GM12878 (cell line): ENCODE data around the gene ITGB2. TPM values are rescaled to one million over a fixed set of nuclear protein-coding genes. Genes with fewer than 3 reads are reported as not detected.

Experiments
- ATAC-seq: fragments of 200-7000 bp; cut with Tn5 transposase; 3 replicates; pipeline ENCODE4 v1.9.1; 2020; ENCODE audit warnings: mild to moderate bottlenecking, moderate library complexity
- BruUV-seq: library from RNA; stranded (reverse); fragments of 400-500 nt; replicated peaks from 2 replicates; lab custom pipeline; 2021; lab: Mats Ljungman, UMichigan
- CTCF ChIA-PET: fragments of 300-600 bp; sonication (Branson Sonifier 250); formaldehyde crosslinking; extraction: SDS; loops from one replicate; lab custom pipeline; 2021; ENCODE audit warnings: inconsistent platforms; lab: Yijun Ruan, JAX
- POLR2A ChIA-PET: fragments of 350-600 bp; formaldehyde crosslinking; extraction: SDS; loops from one replicate; lab custom pipeline; 2021; ENCODE audit warnings: inconsistent platforms; lab: Charles Lee
- RAD21 ChIA-PET: fragments of 300-600 bp; sonication (Branson Sonifier 250); formaldehyde crosslinking; loops from one replicate; lab custom pipeline; 2023; ENCODE audit warnings: antibody characterized with exemption; ENCODE audit not compliant: unreplicated experiment; lab: Charles Lee
- SMC1A ChIA-PET: fragments of 300-600 bp; sonication (Branson Sonifier 250); formaldehyde crosslinking; loops from one replicate; lab custom pipeline; 2023; ENCODE audit not compliant: unreplicated experiment, uncharacterized antibody; lab: Charles Lee
- DNase-seq: peaks from one replicate; pipeline ENCODE4 v3.0.0-alpha.2; 2011; ENCODE audit warnings: low read depth, low spot score
- FAIRE-seq: peaks from 3 replicates; lab custom pipeline; 2011; peaks lifted over from hg19 to GRCh38; lab: Jason Lieb, UNC
- H2AFZ ChIP-seq: 2 replicates; pipeline ENCODE4 v1.6.0; 2011; ENCODE audit warnings: low read depth, low read length, control low read depth; ENCODE audit not compliant: control insufficient read depth
- H3K27ac ChIP-seq: 2 replicates; pipeline ENCODE4 v1.5.1; 2011; ENCODE audit warnings: control low read depth; ENCODE audit not compliant: control insufficient read depth, insufficient read depth
- H3K27me3 ChIP-seq, 2 experiments: replicated peaks in 1 of 2; 2 replicates each; pipeline versions ENCODE4 v1.6.0 to v1.6.1; 2011; ENCODE audit warnings: low read length in 1 of 2; ENCODE audit not compliant: control insufficient read depth in 2 of 2, insufficient read depth in 2 of 2
- H3K36me3 ChIP-seq, 2 experiments: 2 replicates each; pipeline ENCODE4 v1.5.1; 2011; ENCODE audit warnings: low read length in 1 of 2; ENCODE audit not compliant: control insufficient read depth in 2 of 2, insufficient read depth in 2 of 2
- H3K4me1 ChIP-seq: 2 replicates; pipeline ENCODE4 v1.6.1; 2011; ENCODE audit warnings: mild to moderate bottlenecking, low read length, moderate library complexity, mixed read lengths; ENCODE audit not compliant: control insufficient read depth, insufficient read depth
- H3K4me2 ChIP-seq: 2 replicates; pipeline ENCODE4 v1.6.0; 2011; ENCODE audit warnings: control low read depth; ENCODE audit not compliant: control insufficient read depth, insufficient read depth
- H3K4me3 ChIP-seq: fragments of 200-600 bp; sonication (generic); 2 replicates; pipeline ENCODE4 v1.5.1; 2016
- H3K79me2 ChIP-seq: 2 replicates; pipeline ENCODE4 v1.6.0; 2011; ENCODE audit warnings: low read length; ENCODE audit not compliant: control insufficient read depth, insufficient read depth
- H3K9ac ChIP-seq: 2 replicates; pipeline ENCODE4 v1.8.0; 2011; ENCODE audit warnings: low read length, control low read depth, mixed read lengths; ENCODE audit not compliant: control insufficient read depth, insufficient read depth
- H3K9me3 ChIP-seq: replicated peaks from 3 replicates; pipeline ENCODE4 v1.5.1; 2011; ENCODE audit warnings: mild to moderate bottlenecking, low read length; ENCODE audit not compliant: control insufficient read depth, insufficient read depth
- H4K20me1 ChIP-seq: 2 replicates; pipeline ENCODE4 v1.6.0; 2011; ENCODE audit not compliant: control insufficient read depth, insufficient read depth
- BRCA1 ChIP-seq: IDR thresholded peaks from 2 replicates; pipeline ENCODE4 v1.6.1; 2011; ENCODE audit warnings: low read depth, low read length, improper control_type of control experiment
- CHD4 ChIP-seq: fragments of 200-600 bp; sonication (generic); IDR thresholded peaks from 2 replicates; pipeline ENCODE4 v1.6.1; 2016; ENCODE audit warnings: mild to moderate bottlenecking
- GATAD2B ChIP-seq: fragments of 450-650 bp; conservative IDR thresholded peaks from 2 replicates; pipeline ENCODE4 v1.6.1; 2017; ENCODE audit warnings: low read depth, mild to moderate bottlenecking, moderate library complexity
- JUND ChIP-seq: IDR thresholded peaks from 2 replicates; pipeline ENCODE4 v1.6.1; 2012; ENCODE audit warnings: low read depth, mild to moderate bottlenecking, low read length, improper control_type of control experiment, moderate library complexity
- KLF5 ChIP-seq: fragments of 450-650 bp; IDR thresholded peaks from 2 replicates; pipeline ENCODE4 v1.6.1; 2014; ENCODE audit warnings: mild to moderate bottlenecking; ENCODE audit not compliant: partially characterized antibody
- NBN ChIP-seq: fragments of 450-650 bp; IDR thresholded peaks from 2 replicates; pipeline ENCODE4 v1.6.1; 2016
- NFYA ChIP-seq: IDR thresholded peaks from 2 replicates; pipeline ENCODE4 v1.6.1; 2011; ENCODE audit warnings: low read depth, mild to moderate bottlenecking, low read length, improper control_type of control experiment, borderline replicate concordance
- POLR2A ChIP-seq: IDR thresholded peaks from 2 replicates; pipeline ENCODE4 v1.6.1; 2011; ENCODE audit warnings: low read depth, mild to moderate bottlenecking, low read length
- SREBF2 ChIP-seq: IDR thresholded peaks from 2 replicates; pipeline ENCODE4 v1.6.1; 2012; ENCODE audit warnings: mild to moderate bottlenecking, low read length
- TARDBP ChIP-seq: IDR thresholded peaks from 2 replicates; pipeline ENCODE4 v1.6.1; 2016; ENCODE audit warnings: borderline replicate concordance
- ZNF217 ChIP-seq: fragments of 450-650 bp; IDR thresholded peaks from 2 replicates; pipeline ENCODE4 v1.6.1; 2017; ENCODE audit warnings: antibody characterized with exemption, mild to moderate bottlenecking
- WGBS: methylation state at CpG from one replicate; pipeline ENCODE4 v1.1.6; 2016; ENCODE audit warnings: low lambda C conversion rate; ENCODE audit not compliant: insufficient replicate concordance, insufficient coverage; ENCODE audit errors: missing lambda C conversion rate; 5-methylcytosine and 5-hydroxymethylcytosine counted together
- in situ Hi-C: fragments of 300-500 bp; cut with MboI; formaldehyde crosslinking; loops from 9 replicates; pipeline ENCODE4 v1.14.3; 2018; ENCODE audit warnings: mixed read lengths
- intact Hi-C: fragments of 100-400 bp; cut with micrococcal nuclease; formaldehyde crosslinking; loops from one replicate; pipeline ENCODE4 v1.14.2; 2022; ENCODE audit not compliant: unreplicated experiment
- polyA plus RNA-seq, 11 experiments: library from polyadenylated mRNA; depleted of rRNA in 4 of 11; unstranded in 6 of 11; stranded (reverse) in 5 of 11; fragments of >200 nt; fragmentation: Nextera tagmentation in 4 of 11; fragmentation: Illumina TruSeq in 1 of 11; extraction: Ambion mirVana in 4 of 11; extraction: Trizol in 1 of 11; gene quantifications; 1 replicate in 1 of 11; 2 replicates in 10 of 11; pipeline versions ENCODE4 v1.2.1 to v1.2.3, GENCODE V29; 2011 to 2016; ENCODE audit warnings: inconsistent platforms in 2 of 11, missing spikeins in 2 of 11, low read depth in 1 of 11
- total RNA-seq, 4 experiments: library from RNA; depleted of rRNA in 3 of 4; stranded (reverse); fragments of >200 nt in 3 of 4; fragmentation: Illumina TruSeq in 1 of 4; extraction: Trizol in 1 of 4; gene quantifications; 2 replicates each; pipeline versions ENCODE4 v1.2.1 to v1.2.3, GENCODE V29; 2013 to 2021

The ITGB2 gene
- total and polyA plus RNA-seq, 10 of the 15 experiments (the other 5 are each of a cell fraction or from before 2014, with no cell fraction given) = 8.0 to 172 (median 58.9) TPM

GRCh38 chr21:44912158-44912473 lies 8.6 kb downstream of the ITGB2 start:
- H3K9ac ChIP-seq = peak overlapping the region; percentile 3; the same call in 1 of the 2 replicates
- TF ChIP-seq NFYA = no peak
- TF ChIP-seq BRCA1 = no peak
- TF ChIP-seq NBN = no peak
- no peak for TF ChIP-seq JUND
- TF ChIP-seq GATAD2B = no peak
- no peak for TF ChIP-seq SREBF2
- no peak for TF ChIP-seq POLR2A
- TF ChIP-seq KLF5 = no peak
- no peak for TF ChIP-seq TARDBP
- no peak for TF ChIP-seq CHD4
- TF ChIP-seq ZNF217 = no peak
- TF ChIP-seq, all 136 proteins: peak for 0
- H3K4me2 ChIP-seq = peak overlapping the region; percentile 31
- POLR2A ChIA-PET = no interaction called here
- intact Hi-C loops = no loop called here
- peak overlapping the region; percentile 62 for H3K27ac ChIP-seq
- H3K4me3 ChIP-seq = no peak overlapping the region
- no peaks in the 10 kb centered on the region for H4K20me1 ChIP-seq
- FAIRE-seq (no peak), ATAC-seq (no peak), DNase-seq (no peak)
- SMC1A ChIA-PET = no interaction called here
- 18% methylated on average over 8 of the region's 8 CpGs for WGBS
- H3K36me3 ChIP-seq = peaks cover 3 to 10% of the 10 kb centered on the region in 2 experiments; a peak in 3 of 4 replicates
- RAD21 ChIA-PET = no interaction called here
- peak overlapping the region; percentile 7; the same call in 1 of the 2 replicates for H2AFZ ChIP-seq
- in situ Hi-C loops = no loop called here
- no peaks in the 10 kb centered on the region for H3K9me3 ChIP-seq
- no peaks in the 10 kb centered on the region for H3K27me3 ChIP-seq
- CTCF ChIA-PET = no interaction called here
- H3K79me2 ChIP-seq = peaks cover 10% of the 10 kb centered on the region
- H3K4me1 ChIP-seq = peaks cover 35% of the 10 kb centered on the region
- BruUV-seq = no TSS peak
